Loucy (cell line): ENCODE measurements around the gene TP53I11.

Experiments
- H2AFZ ChIP-seq: fragments of 200-600 bp; sonication (generic); 2 replicates; pipeline ENCODE4 v1.6.0; 2016; ENCODE audit warnings: antibody characterized with exemption, mild to moderate bottlenecking, low read length, moderate library complexity
- H3F3A ChIP-seq: fragments of 200-600 bp; 2 replicates; pipeline ENCODE4 v1.6.0; 2016; ENCODE audit warnings: antibody characterized with exemption, low read depth, mild to moderate bottlenecking
- H3K27me3 ChIP-seq: fragments of 200-600 bp; sonication (generic); 2 replicates; pipeline ENCODE4 v1.6.1; 2014; ENCODE audit warnings: low read length, mild to moderate bottlenecking; ENCODE audit not compliant: insufficient read depth, poor library complexity, severe bottlenecking
- H3K36me3 ChIP-seq: fragments of 200-600 bp; sonication (generic); 2 replicates; pipeline ENCODE4 v1.6.1; 2016; ENCODE audit warnings: low read length; ENCODE audit not compliant: insufficient read depth
- H3K4me1 ChIP-seq: fragments of 200-600 bp; sonication (generic); 2 replicates; pipeline ENCODE4 v1.5.1; 2014; ENCODE audit warnings: low read length, mild to moderate bottlenecking; ENCODE audit not compliant: insufficient read depth, poor library complexity, severe bottlenecking
- H3K4me2 ChIP-seq: fragments of 200-600 bp; sonication (generic); 2 replicates; pipeline ENCODE4 v1.6.0; 2014; ENCODE audit warnings: antibody characterized with exemption, low read length, low read depth, mild to moderate bottlenecking; ENCODE audit not compliant: poor library complexity, severe bottlenecking
- H3K4me3 ChIP-seq: fragments of 200-600 bp; sonication (generic); 2 replicates; pipeline ENCODE4 v1.5.1; 2014; ENCODE audit warnings: low read length, mild to moderate bottlenecking, mixed read lengths; ENCODE audit not compliant: poor library complexity, severe bottlenecking
- H3K79me2 ChIP-seq: fragments of 200-600 bp; sonication (generic); 2 replicates; pipeline ENCODE4 v1.6.1; 2014; ENCODE audit warnings: low read length; ENCODE audit not compliant: insufficient read depth
- H3K9ac ChIP-seq: fragments of 200-600 bp; sonication (generic); 2 replicates; pipeline ENCODE4 v1.6.0; 2014; ENCODE audit warnings: mild to moderate bottlenecking, low read depth, low read length, moderate library complexity; ENCODE audit not compliant: poor library complexity, severe bottlenecking
- H3K9me2 ChIP-seq: fragments of 200-600 bp; sonication (generic); replicated peaks from 2 replicates; pipeline ENCODE4 v1.6.1; 2016; ENCODE audit warnings: low read depth, low read length, mixed read lengths
- H3K9me3 ChIP-seq: fragments of 200-600 bp; sonication (generic); 2 replicates; pipeline ENCODE4 v1.6.1; 2014; ENCODE audit warnings: mild to moderate bottlenecking, antibody characterized with exemption, low read length, low read depth; ENCODE audit not compliant: insufficient read depth
- H4K20me1 ChIP-seq: fragments of 200-600 bp; sonication (generic); 2 replicates; pipeline ENCODE4 v1.6.0; 2014; ENCODE audit warnings: antibody characterized with exemption, low read length, mild to moderate bottlenecking; ENCODE audit not compliant: insufficient read depth, poor library complexity, severe bottlenecking
- CTCF ChIP-seq: fragments of 200-600 bp; sonication (generic); conservative IDR thresholded peaks from 2 replicates; pipeline ENCODE4 v1.5.1; 2014; ENCODE audit warnings: mild to moderate bottlenecking, antibody characterized with exemption, low read length
- EZH2phosphoT487 ChIP-seq: fragments of 200-600 bp; IDR thresholded peaks from 2 replicates; pipeline ENCODE4 v1.6.1; 2018; ENCODE audit warnings: antibody characterized with exemption, mild to moderate bottlenecking, moderate library complexity, borderline replicate concordance

The TP53I11 gene

GRCh38 chr11:44892843-44893242, 57.8 kb downstream of the TP53I11 start:
- Histone ChIP-seq H3K9me3 (no peaks in the 10 kb centered on the region), H4K20me1 (no peaks in the 10 kb centered on the region), H2AFZ (no peak overlapping the region), H3K79me2 (no peaks in the 10 kb centered on the region), H3K4me3 (no peak overlapping the region), H3K27me3 (no peaks in the 10 kb centered on the region), H3K4me2 (no peak overlapping the region), H3K9me2 (no peaks in the 10 kb centered on the region), H3K9ac (no peak overlapping the region), H3F3A (no peaks in the 10 kb centered on the region), H3K36me3 (no peaks in the 10 kb centered on the region), H3K4me1 (no peaks in the 10 kb centered on the region)
- TF ChIP-seq CTCF, result no peak
- TF ChIP-seq EZH2phosphoT487, result no peak

- H3K27me3 ChIP-seq, result no peaks in the 10 kb centered on the region
These were observed 61.4 kb downstream of the TP53I11 start for GRCh38 chr11:44889266-44889665.

GRCh38 chr11:44887636-44888035, 63.0 kb downstream of the TP53I11 start:
- Histone ChIP-seq H3K4me1 (no peaks in the 10 kb centered on the region), H3F3A (no peaks in the 10 kb centered on the region), H3K36me3 (no peaks in the 10 kb centered on the region), H3K9ac (no peak overlapping the region), H4K20me1 (no peaks in the 10 kb centered on the region), H3K27me3 (no peaks in the 10 kb centered on the region), H3K9me3 (no peaks in the 10 kb centered on the region), H2AFZ (no peak overlapping the region), H3K4me3 (no peak overlapping the region), H3K79me2 (no peaks in the 10 kb centered on the region), H3K9me2 (no peaks in the 10 kb centered on the region), H3K4me2 (no peak overlapping the region)
- no peak for TF ChIP-seq EZH2phosphoT487
- TF ChIP-seq CTCF, result no peak

More at GRCh38 chr11:44889266-44889665, 61.4 kb downstream of the TP53I11 start:
- Histone ChIP-seq H3K36me3 (no peaks in the 10 kb centered on the region), H3F3A (no peaks in the 10 kb centered on the region), H3K9me3 (no peaks in the 10 kb centered on the region), H3K4me3 (no peak overlapping the region), H3K79me2 (no peaks in the 10 kb centered on the region), H3K9ac (no peak overlapping the region), H4K20me1 (no peaks in the 10 kb centered on the region), H2AFZ (no peak overlapping the region), H3K4me1 (no peaks in the 10 kb centered on the region), H3K4me2 (no peak overlapping the region), H3K9me2 (no peaks in the 10 kb centered on the region)
- TF ChIP-seq EZH2phosphoT487 (no peak), CTCF (no peak)
